Activated CD8-positive, alpha-beta T cell treated with anti-CD3 and anti-CD28 coated beads, Interleukin-2, amount 10 ng/mL, durations not matched to agents 7 days and 5 days (primary cell): Measurements from ENCODE around the gene TRMT10B. TPM values are rescaled to one million over a fixed set of nuclear protein-coding genes. Genes with fewer than 3 reads are reported as not detected.

Source experiments
- ATAC-seq: fragments of 150-1000 bp; cut with Tn5 transposase; one replicate; pipeline ENCODE4 v1.10.0; 2021; ENCODE audit warnings: moderate library complexity
- CTCF ChIA-PET: fragments of 350-600 bp; sonication (Branson Sonifier 250); formaldehyde crosslinking; loops from one replicate; lab custom pipeline; 2021; ENCODE audit warnings: antibody characterized with exemption; lab: Charles Lee
- POLR2A ChIA-PET: fragments of 350-600 bp; sonication (Branson Sonifier 250); formaldehyde crosslinking; loops from one replicate; lab custom pipeline; 2021; ENCODE audit warnings: antibody characterized with exemption; lab: Charles Lee
- DNase-seq: peaks from one replicate; pipeline ENCODE4 v3.0.0-alpha.2; 2020
- H3K27ac Mint-ChIP-seq: one replicate; pipeline ENCODE4 v1.8.0; 2021; ENCODE audit warnings: mild to moderate bottlenecking, mixed read lengths
- H3K27me3 Mint-ChIP-seq: one replicate; pipeline ENCODE4 v1.8.0; 2021; ENCODE audit warnings: low read depth, mixed read lengths
- H3K36me3 Mint-ChIP-seq: one replicate; pipeline ENCODE4 v1.8.0; 2021; ENCODE audit warnings: low read depth, mixed read lengths
- H3K4me1 Mint-ChIP-seq: one replicate; pipeline ENCODE4 v1.8.0; 2021; ENCODE audit warnings: low read depth, mixed read lengths
- H3K4me3 Mint-ChIP-seq: one replicate; pipeline ENCODE4 v1.8.0; 2021; ENCODE audit warnings: mild to moderate bottlenecking, mixed read lengths
- H3K9me3 Mint-ChIP-seq: one replicate; pipeline ENCODE4 v1.8.0; 2022; ENCODE audit warnings: mixed read lengths; ENCODE audit not compliant: insufficient read depth
- total RNA-seq, 2 experiments: library from RNA; stranded (reverse); gene quantifications; one replicate each; pipeline ENCODE4 v1.2.3, GENCODE V29; 2021

TRMT10B gene
- total RNA-seq, 2 experiments from 2014 or later: 11.4 to 12.9 TPM

- Mint-ChIP-seq H3K27me3 (no peaks in the 10 kb centered on the region), H3K36me3 (peaks cover 46% of the 10 kb centered on the region), H3K4me3 (peak overlapping the region; percentile 98), H3K27ac (peak overlapping the region; percentile 98), H3K4me1 (peaks cover 33% of the 10 kb centered on the region), H3K9me3 (no peaks in the 10 kb centered on the region)
- ChIA-PET CTCF (interaction anchor here (1.2 to 2.2 kb wide), 6 partner anchors 10 to 129 kb away, joined by 3 to 10 read pairs (median 4); no protein-coding TSS in a partner anchor), POLR2A (interaction anchor here (1.0 to 3.7 kb wide), 10 partner anchors 9 to 192 kb away, joined by 3 to 51 read pairs (median 6); partner anchors contain the start of genes DCAF10, TOMM5 and TRMT10B)
- DNase-seq: no peak
- peak; percentile 12 for ATAC-seq
Measured at GRCh38 chr9:37784291-37784615, 30.6 kb downstream of the TRMT10B start.

DNA sequence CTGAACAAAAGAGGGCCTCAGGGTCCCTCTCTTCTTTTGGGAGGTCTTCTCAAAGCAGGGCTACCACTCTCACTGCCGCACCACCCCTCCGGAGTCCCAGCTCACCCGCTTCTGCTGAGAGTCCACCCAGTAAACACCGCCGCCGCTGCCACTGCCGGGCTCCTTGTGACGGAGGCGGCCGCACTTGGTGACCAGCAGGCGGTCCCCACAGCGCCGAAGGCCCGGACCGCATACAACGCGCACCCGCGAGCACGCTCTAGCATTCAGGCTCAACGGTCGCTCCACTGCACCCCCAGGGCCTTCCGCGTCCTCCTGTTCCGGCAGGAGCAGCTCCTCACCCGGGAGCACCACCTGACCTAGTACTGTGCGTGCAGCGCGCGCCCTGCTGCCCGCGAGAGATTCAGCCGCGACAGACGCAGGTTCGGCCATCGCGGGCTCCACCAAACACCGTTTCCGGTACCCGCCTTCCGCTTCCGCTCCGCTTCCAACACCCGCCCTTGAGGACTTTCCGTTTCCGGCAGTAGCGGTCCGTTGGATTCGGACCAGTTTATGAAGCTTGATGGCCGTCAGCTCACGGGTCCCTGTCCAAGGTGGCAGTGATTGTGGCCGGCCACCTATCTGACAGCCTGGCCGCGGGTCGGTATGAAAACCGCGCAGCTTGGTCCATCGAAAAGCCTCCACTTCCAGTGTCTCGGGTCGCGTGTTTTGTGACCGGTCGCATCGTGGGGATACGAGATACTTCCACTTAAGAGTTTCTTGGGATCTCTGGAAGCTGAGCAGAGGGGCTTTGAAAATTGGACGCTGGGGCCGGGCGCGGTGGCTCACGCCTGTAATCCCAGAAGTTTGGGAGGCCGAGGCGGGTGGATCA lies 31.2 kb downstream of the TRMT10B start, which contains the start of gene EXOSC3:
TSS of gene EXOSC3 (minus strand) at position 449 of the 868 bp plus-strand sequence. CDS start at position 429, 20 bp downstream.
- Mint-ChIP-seq H3K27me3 (no peaks in the 10 kb centered on the region), H3K27ac (peak within 1 kb of the TSS; percentile 98), H3K4me1 (peaks cover 33% of the 10 kb centered on the region), H3K4me3 (peak within 1 kb of the TSS; percentile 98), H3K9me3 (no peaks in the 10 kb centered on the region), H3K36me3 (peaks cover 41% of the 10 kb centered on the region)
- ChIA-PET CTCF (interaction anchor here (0.7 to 2.2 kb wide), 9 partner anchors 11 to 129 kb away, joined by 3 to 10 read pairs (median 4); no protein-coding TSS in a partner anchor), POLR2A (interaction anchor here (0.6 to 3.7 kb wide), 14 partner anchors 9 to 318 kb away, joined by 3 to 51 read pairs (median 5); partner anchors contain the start of genes DCAF10, TOMM5 and TRMT10B)
- DNase-seq (peak; percentile 93), ATAC-seq (peak; percentile 95)

- ChIA-PET CTCF (no interaction called here), POLR2A (interaction anchor here (0.7 kb wide), 2 partner anchors 12 to 13 kb away, joined by 3 read pairs; partner anchors contain the start of gene DCAF10)
- H3K4me1 Mint-ChIP-seq: peaks cover 23% of the 10 kb centered on the region
- no peaks in the 10 kb centered on the region for H3K9me3 Mint-ChIP-seq
- H3K27me3 Mint-ChIP-seq: no peaks in the 10 kb centered on the region
- no peak overlapping the region for H3K27ac Mint-ChIP-seq
- H3K36me3 Mint-ChIP-seq: peaks cover 23% of the 10 kb centered on the region
- DNase-seq (no peak), ATAC-seq (no peak)
- H3K4me3 Mint-ChIP-seq: no peak overlapping the region
Measured at GRCh38 chr9:37787059-37787458, 33.5 kb downstream of the TRMT10B start.

DNA sequence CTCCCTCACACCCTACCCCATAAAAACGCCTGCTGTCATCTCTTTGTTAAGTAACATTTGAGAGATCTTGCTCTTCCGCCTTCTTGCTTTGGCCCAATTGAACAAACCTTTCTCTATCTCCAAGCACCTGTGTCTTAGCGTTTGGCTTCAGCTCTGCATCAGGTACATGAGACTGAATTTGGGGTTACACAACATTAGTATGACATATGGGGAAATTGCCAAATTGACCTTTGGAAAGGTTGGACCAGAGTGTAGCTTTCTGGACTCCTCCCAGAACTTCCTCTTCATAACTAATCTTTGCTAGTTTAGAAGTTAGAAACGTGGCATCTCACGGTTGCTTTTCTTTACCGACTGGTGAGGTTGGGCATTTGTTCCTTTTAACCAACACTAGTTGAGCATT lies 34.7 kb downstream of the TRMT10B start:
- H3K36me3 Mint-ChIP-seq: peaks cover 14% of the 10 kb centered on the region
- CTCF ChIA-PET: no interaction called here
- no peaks in the 10 kb centered on the region for H3K9me3 Mint-ChIP-seq
- no peaks in the 10 kb centered on the region for H3K27me3 Mint-ChIP-seq
- ATAC-seq: no peak
- POLR2A ChIA-PET: no interaction called here
- H3K4me3 Mint-ChIP-seq: no peak overlapping the region
- H3K4me1 Mint-ChIP-seq: peaks cover 12% of the 10 kb centered on the region
- H3K27ac Mint-ChIP-seq: no peak overlapping the region
- no peak for DNase-seq

DNA sequence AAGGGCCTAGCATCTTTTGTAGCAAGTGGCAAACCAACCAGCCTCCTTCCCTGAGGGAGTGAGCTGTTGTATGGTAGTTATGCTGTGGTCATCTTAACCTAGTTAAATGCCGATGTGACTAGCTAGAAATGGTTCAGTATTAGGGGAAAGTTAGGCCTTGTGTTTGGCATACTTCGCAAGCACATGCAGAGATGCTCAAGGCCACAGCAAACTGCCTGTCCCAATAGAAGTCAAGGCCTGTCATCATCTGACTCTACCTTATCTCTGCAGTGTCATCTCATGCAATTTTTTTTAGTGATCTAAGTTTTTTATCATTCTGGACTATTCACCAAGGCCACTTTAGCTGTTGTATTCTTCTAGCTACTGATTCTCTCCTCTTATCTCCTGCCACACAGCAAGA lies 36.5 kb downstream of the TRMT10B start:
- ChIA-PET POLR2A (no interaction called here), CTCF (no interaction called here)
- no peak for ATAC-seq
- no peaks in the 10 kb centered on the region for H3K27me3 Mint-ChIP-seq
- no peak overlapping the region for H3K27ac Mint-ChIP-seq
- no peaks in the 10 kb centered on the region for H3K9me3 Mint-ChIP-seq
- no peak overlapping the region for H3K4me3 Mint-ChIP-seq
- DNase-seq: no peak
- peaks cover 2% of the 10 kb centered on the region for H3K36me3 Mint-ChIP-seq
- H3K4me1 Mint-ChIP-seq: peaks cover 6% of the 10 kb centered on the region

DNA sequence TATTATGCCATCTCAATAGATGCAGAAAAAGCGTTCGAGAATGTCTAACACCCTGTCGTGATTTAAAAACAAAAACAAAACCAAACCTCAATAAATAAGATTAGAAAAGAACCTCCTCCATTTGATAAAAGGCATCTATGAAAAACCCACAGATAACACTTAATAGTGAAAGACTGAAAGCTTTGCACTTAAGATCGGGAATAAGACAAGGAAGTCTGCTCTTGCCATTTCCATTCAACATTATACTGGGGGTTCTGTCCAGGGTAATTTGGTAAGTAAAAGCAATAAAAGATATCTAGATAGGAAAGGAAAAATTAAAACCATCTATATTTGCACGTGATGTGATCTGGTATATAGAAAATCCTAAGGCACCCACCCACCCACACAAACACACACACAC lies 38.5 kb downstream of the TRMT10B start:
- POLR2A ChIA-PET: no interaction called here
- ATAC-seq (no peak), DNase-seq (no peak)
- Mint-ChIP-seq H3K27ac (no peak overlapping the region), H3K27me3 (no peaks in the 10 kb centered on the region), H3K36me3 (peaks cover 2% of the 10 kb centered on the region), H3K9me3 (no peaks in the 10 kb centered on the region), H3K4me3 (no peak overlapping the region), H3K4me1 (peaks cover 3% of the 10 kb centered on the region)
- CTCF ChIA-PET: no interaction called here

- Mint-ChIP-seq H3K27ac (no peak overlapping the region), H3K36me3 (peaks cover 9% of the 10 kb centered on the region), H3K4me3 (no peak overlapping the region), H3K9me3 (no peaks in the 10 kb centered on the region), H3K27me3 (no peaks in the 10 kb centered on the region), H3K4me1 (peaks cover 23% of the 10 kb centered on the region)
- ATAC-seq (no peak), DNase-seq (no peak)
- ChIA-PET POLR2A (interaction anchor here (1.6 kb wide), 1 partner anchor 11 kb away, joined by 7 read pairs; the partner anchor contains the start of gene EXOSC3), CTCF (no interaction called here)
Measured at GRCh38 chr9:37796232-37796631, 42.6 kb downstream of the TRMT10B start.

DNA sequence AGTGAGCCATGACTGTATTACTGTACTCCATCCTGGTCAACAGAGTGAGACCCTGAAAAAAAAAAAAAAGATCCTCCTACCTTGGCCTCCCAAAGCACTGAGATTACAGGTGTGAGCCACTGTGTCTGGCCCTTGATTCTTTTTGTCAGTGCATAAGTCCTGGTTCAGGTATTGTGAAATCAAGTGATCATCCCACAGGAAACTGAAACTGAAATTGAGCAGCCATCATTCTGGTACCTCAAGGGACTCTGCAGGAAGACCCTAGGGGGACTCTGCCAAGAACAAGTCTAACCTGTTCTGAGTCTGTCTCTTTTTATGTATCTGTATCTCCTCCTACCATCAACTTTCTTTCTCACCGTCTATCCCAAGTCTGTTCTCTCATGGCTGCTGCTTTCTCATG lies 45.1 kb downstream of the TRMT10B start:
- Mint-ChIP-seq H3K36me3 (peaks cover 14% of the 10 kb centered on the region), H3K9me3 (no peaks in the 10 kb centered on the region), H3K27ac (peak overlapping the region; percentile 66), H3K4me3 (peak overlapping the region; percentile 90), H3K27me3 (no peaks in the 10 kb centered on the region), H3K4me1 (peaks cover 40% of the 10 kb centered on the region)
- DNase-seq (no peak), ATAC-seq (no peak)
- CTCF ChIA-PET: interaction anchor here (1.8 kb wide), 1 partner anchor 14 kb away, joined by 7 read pairs; the partner anchor contains the start of gene EXOSC3
- POLR2A ChIA-PET: interaction anchor here (1.3 to 6.3 kb wide), 2 partner anchors 12 to 15 kb away, joined by 3 to 51 read pairs; partner anchors contain the start of gene EXOSC3

DNA sequence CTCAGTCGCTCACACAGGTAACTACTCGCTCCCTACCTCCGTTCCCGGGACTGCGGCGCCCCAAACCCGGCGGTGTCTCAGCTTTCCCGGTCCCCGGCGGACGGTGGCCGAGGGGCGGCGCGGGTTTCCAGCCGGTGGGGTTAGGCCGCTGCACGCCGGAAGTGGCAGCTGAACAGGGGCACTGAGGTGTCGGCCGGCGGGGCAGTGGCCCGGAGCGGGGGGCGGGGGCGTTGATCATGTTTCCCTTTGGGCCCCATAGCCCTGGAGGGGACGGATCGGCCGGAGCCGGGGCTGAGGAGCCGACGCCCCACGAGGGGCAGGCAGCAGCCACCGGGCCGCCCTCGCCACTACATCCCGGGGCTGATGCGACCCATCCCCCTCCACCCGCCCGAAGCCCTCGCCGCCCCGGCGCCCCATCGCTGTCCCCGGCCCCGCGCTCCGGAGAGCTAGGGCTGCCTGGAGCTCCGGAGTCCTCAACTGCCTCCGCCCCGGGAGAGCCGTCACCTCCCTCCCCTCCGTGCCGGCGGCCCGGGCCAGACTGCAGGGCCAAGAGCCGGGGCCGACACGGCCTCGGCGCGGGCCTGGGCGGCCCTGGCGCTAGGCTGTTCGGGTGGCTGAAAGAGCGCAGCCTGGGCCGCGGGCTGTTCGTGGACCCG lies 47.2 kb downstream of the TRMT10B start, which contains the start of gene DCAF10:
TSS of gene DCAF10 (plus strand) at position 167 of the 656 bp plus-strand sequence. CDS start at position 237, 70 bp downstream.
- H3K9me3 Mint-ChIP-seq: no peaks in the 10 kb centered on the region
- no peaks in the 10 kb centered on the region for H3K27me3 Mint-ChIP-seq
- POLR2A ChIA-PET: interaction anchor here (0.7 to 6.3 kb wide), 6 partner anchors 10 to 314 kb away, joined by 3 to 51 read pairs (median 3); partner anchors contain the start of genes EXOSC3 and TOMM5
- peaks cover 40% of the 10 kb centered on the region for H3K4me1 Mint-ChIP-seq
- ATAC-seq (peak; percentile 82), DNase-seq (peak; percentile 89)
- CTCF ChIA-PET: no interaction called here
- peak within 1 kb of the TSS; percentile 90 for H3K4me3 Mint-ChIP-seq
- peaks cover 20% of the 10 kb centered on the region for H3K36me3 Mint-ChIP-seq
- H3K27ac Mint-ChIP-seq: peak within 1 kb of the TSS; percentile 88

- Mint-ChIP-seq H3K4me3 (peak overlapping the region; percentile 90), H3K9me3 (no peaks in the 10 kb centered on the region), H3K27me3 (no peaks in the 10 kb centered on the region), H3K27ac (peak overlapping the region; percentile 81), H3K36me3 (peaks cover 24% of the 10 kb centered on the region), H3K4me1 (peaks cover 38% of the 10 kb centered on the region)
- ChIA-PET POLR2A (interaction anchor here (0.8 to 6.3 kb wide), 6 partner anchors 11 to 315 kb away, joined by 3 to 51 read pairs (median 3); partner anchors contain the start of genes EXOSC3 and TOMM5), CTCF (no interaction called here)
- ATAC-seq (peak; percentile 58), DNase-seq (peak; percentile 32)
Measured at GRCh38 chr9:37801287-37801850, 47.8 kb downstream of the TRMT10B start.
